Activated CD4-positive, alpha-beta memory T cell treated with anti-CD3 and anti-CD28 coated beads, Interleukin-2, amount 10 ng/mL, durations not matched to agents 7 days and 5 days (primary cell): ENCODE measurements around the gene SRGAP2B. TPM values are rescaled to one million over a fixed set of nuclear protein-coding genes. Genes with fewer than 3 reads are reported as not detected.
"Not testable (repeated sequence)": the region's sequence is repeated elsewhere in the genome, so short reads cannot be mapped to it uniquely, and the experiment has no call there.

Experiments
- CTCF ChIA-PET: fragments of 350-600 bp; sonication (Branson Sonifier 250); formaldehyde crosslinking; loops from one replicate; lab custom pipeline; 2021; ENCODE audit warnings: antibody characterized with exemption, inconsistent platforms; lab: Charles Lee
- POLR2A ChIA-PET: fragments of 350-600 bp; sonication (Branson Sonifier 250); formaldehyde crosslinking; loops from one replicate; lab custom pipeline; 2021; ENCODE audit warnings: antibody characterized with exemption; lab: Charles Lee
- DNase-seq: peaks from one replicate; pipeline ENCODE4 v3.0.0-alpha.2; 2020
- H3K27ac Mint-ChIP-seq: one replicate; pipeline ENCODE4 v1.8.0; 2021; ENCODE audit warnings: mild to moderate bottlenecking, mixed read lengths
- H3K27me3 Mint-ChIP-seq: one replicate; pipeline ENCODE4 v1.8.0; 2021; ENCODE audit warnings: mixed read lengths
- H3K36me3 Mint-ChIP-seq: one replicate; pipeline ENCODE4 v1.8.0; 2021; ENCODE audit warnings: low read depth, mixed read lengths
- H3K4me1 Mint-ChIP-seq: one replicate; pipeline ENCODE4 v1.8.0; 2021; ENCODE audit warnings: mixed read lengths
- H3K4me3 Mint-ChIP-seq: one replicate; pipeline ENCODE4 v1.8.0; 2021; ENCODE audit warnings: mild to moderate bottlenecking, mixed read lengths
- H3K9me3 Mint-ChIP-seq: one replicate; pipeline ENCODE4 v1.8.0; 2021; ENCODE audit warnings: mixed read lengths
- total RNA-seq, 2 experiments: library from RNA; stranded (reverse); gene quantifications; one replicate each; pipeline ENCODE4 v1.2.3, GENCODE V29; 2021

Gene SRGAP2B
- total RNA-seq, 2 experiments from 2014 or later: 39.3 to 43.8 TPM

- H3K36me3 Mint-ChIP-seq, CTCF ChIA-PET, H3K27ac Mint-ChIP-seq, H3K9me3 Mint-ChIP-seq, DNase-seq, H3K4me1 Mint-ChIP-seq, POLR2A ChIA-PET, H3K27me3 Mint-ChIP-seq, H3K4me3 Mint-ChIP-seq: not testable (repeated sequence)
These were observed 21.0 kb downstream of the SRGAP2B start for GRCh38 chr1:145074021-145074559.

- DNase-seq, H3K9me3 Mint-ChIP-seq, H3K27ac Mint-ChIP-seq, H3K4me3 Mint-ChIP-seq, POLR2A ChIA-PET, H3K27me3 Mint-ChIP-seq, CTCF ChIA-PET, H3K36me3 Mint-ChIP-seq, H3K4me1 Mint-ChIP-seq: not testable (repeated sequence)
These were observed 23.6 kb downstream of the SRGAP2B start for GRCh38 chr1:145071569-145071968.

DNA sequence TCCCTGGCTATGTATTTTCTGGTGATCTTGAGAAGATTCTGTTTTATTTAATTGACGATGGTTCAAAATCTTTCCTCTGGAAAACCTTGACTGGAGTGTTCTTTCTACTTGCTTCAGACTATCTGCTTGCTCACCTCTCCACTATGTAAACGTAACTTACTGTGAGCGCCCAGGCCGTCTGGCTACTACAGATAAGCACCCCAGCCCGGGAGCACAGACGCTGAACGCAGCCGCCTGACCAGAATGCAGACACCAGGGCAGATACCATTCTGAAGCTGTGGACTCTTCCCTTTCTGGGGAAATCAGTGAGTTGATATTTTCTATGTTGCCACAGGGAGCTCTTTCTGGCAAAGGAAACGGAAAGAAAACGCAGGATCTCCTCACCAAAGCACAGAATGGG lies 28.6 kb downstream of the SRGAP2B start:
- H3K36me3 Mint-ChIP-seq, POLR2A ChIA-PET, H3K9me3 Mint-ChIP-seq: not testable (repeated sequence)

GRCh38 chr1:145065194-145065826 lies 29.8 kb downstream of the SRGAP2B start:
- H3K36me3 Mint-ChIP-seq, H3K9me3 Mint-ChIP-seq, H3K27me3 Mint-ChIP-seq, H3K4me3 Mint-ChIP-seq, H3K27ac Mint-ChIP-seq, POLR2A ChIA-PET, CTCF ChIA-PET, DNase-seq, H3K4me1 Mint-ChIP-seq: not testable (repeated sequence)

More for the DNA sequence above, 28.6 kb downstream of the SRGAP2B start:
- H3K4me3 Mint-ChIP-seq, H3K27ac Mint-ChIP-seq, CTCF ChIA-PET, DNase-seq, H3K27me3 Mint-ChIP-seq, H3K4me1 Mint-ChIP-seq: not testable (repeated sequence)

DNA sequence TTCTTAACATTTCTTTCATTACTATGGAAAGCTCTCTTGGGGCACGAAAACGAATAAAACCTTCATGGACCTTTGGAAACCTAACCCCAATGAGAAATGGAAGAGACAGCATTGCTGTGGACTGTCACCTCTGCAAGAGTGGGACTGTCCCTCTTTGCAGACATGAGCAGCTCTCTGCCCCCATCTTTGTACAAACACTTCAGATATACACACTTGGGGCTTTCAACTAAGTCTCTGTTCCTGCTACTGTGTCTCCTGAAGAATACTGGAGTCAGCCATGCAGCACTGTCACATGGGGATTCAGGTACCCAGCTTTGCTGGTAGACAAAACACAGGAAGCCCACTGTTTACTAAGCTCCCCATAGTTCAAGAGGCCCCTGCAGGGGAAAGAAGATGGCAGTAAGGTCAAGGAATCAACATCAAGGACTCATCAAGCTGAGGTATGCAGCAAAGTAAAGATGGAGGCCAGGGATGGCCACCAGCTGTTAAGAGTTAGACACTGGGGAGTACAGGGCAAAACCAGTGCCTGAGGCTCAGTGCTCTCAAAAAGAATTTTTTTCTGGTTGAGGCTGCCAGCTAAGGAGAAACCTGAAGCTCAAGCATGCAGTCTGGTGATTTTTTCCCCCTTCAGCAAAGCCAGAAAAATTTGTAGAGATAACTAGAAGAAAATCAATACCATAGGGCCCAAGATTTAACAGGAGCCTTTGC lies 31.0 kb downstream of the SRGAP2B start:
- H3K4me3 Mint-ChIP-seq, H3K4me1 Mint-ChIP-seq, H3K27ac Mint-ChIP-seq, DNase-seq, H3K27me3 Mint-ChIP-seq, H3K36me3 Mint-ChIP-seq, POLR2A ChIA-PET, H3K9me3 Mint-ChIP-seq, CTCF ChIA-PET: not testable (repeated sequence)

DNA sequence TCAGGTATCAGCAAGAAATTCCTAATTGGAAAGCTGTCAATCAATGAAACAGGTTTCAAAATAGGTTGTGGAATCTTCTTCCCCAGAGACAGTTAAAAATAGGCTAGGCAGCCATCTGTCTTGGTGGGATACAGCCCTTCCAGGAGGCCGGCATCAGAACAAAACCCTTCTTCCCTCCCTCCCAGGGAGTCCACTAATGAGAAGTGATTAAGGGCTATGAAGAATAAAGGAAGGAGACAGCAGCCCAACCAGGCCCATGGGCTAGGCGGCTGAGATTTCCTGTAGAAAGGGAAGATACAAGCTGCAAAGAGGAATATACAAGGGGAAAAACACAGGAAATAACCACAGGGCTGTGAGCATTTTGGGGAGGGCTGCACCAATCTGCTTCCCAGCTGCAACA lies 31.8 kb downstream of the SRGAP2B start:
- H3K36me3 Mint-ChIP-seq, H3K27ac Mint-ChIP-seq, H3K27me3 Mint-ChIP-seq, H3K9me3 Mint-ChIP-seq, H3K4me3 Mint-ChIP-seq, CTCF ChIA-PET, DNase-seq, POLR2A ChIA-PET, H3K4me1 Mint-ChIP-seq: not testable (repeated sequence)

- DNase-seq, H3K4me1 Mint-ChIP-seq, H3K36me3 Mint-ChIP-seq, H3K9me3 Mint-ChIP-seq, H3K4me3 Mint-ChIP-seq, CTCF ChIA-PET, H3K27me3 Mint-ChIP-seq, POLR2A ChIA-PET, H3K27ac Mint-ChIP-seq: not testable (repeated sequence)
These were observed 36.9 kb downstream of the SRGAP2B start for GRCh38 chr1:145058184-145058583.

- CTCF ChIA-PET, H3K4me1 Mint-ChIP-seq, POLR2A ChIA-PET, H3K27ac Mint-ChIP-seq, H3K9me3 Mint-ChIP-seq, DNase-seq, H3K36me3 Mint-ChIP-seq, H3K27me3 Mint-ChIP-seq, H3K4me3 Mint-ChIP-seq: not testable (repeated sequence)
These were observed 39.8 kb downstream of the SRGAP2B start for GRCh38 chr1:145055217-145055760.

GRCh38 chr1:145053428-145053827 lies 41.7 kb downstream of the SRGAP2B start:
- H3K36me3 Mint-ChIP-seq, H3K9me3 Mint-ChIP-seq, DNase-seq, H3K27me3 Mint-ChIP-seq, H3K27ac Mint-ChIP-seq, POLR2A ChIA-PET, H3K4me1 Mint-ChIP-seq, H3K4me3 Mint-ChIP-seq, CTCF ChIA-PET: not testable (repeated sequence)

DNA sequence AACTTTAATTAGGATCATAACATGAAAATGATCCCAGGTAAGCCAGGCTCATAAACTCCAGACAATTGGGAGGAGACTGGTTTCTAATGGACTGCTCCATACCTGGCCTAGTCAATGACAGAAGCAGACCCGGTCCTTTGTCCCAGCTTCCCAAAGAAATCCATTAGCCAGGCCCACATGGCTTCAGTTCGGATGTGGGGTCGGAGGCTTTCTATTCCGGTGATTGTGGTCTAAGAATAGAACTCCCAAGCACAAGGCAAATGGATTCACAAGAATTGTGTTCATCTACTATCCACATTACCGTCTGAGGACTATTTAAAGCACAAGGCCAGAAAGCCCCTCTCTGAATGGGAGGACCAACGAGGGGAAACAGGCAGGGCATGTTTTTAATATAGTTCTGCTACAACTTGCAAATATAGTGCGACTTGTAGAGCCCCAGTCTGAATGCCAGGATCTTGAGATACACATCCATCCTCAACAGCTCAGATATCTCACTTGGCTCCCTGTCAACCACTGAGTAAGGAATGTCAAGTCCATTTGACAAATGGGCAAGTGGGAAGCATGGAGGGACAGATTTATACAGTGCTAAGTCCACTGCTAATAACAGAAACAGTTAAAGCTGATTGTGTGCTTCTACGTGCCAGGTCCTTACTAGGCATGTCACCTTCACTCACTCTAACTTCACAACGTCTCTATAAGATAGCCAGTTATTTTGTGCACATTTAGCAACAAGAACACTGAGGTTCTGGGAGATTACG lies 42.9 kb downstream of the SRGAP2B start:
- H3K9me3 Mint-ChIP-seq, POLR2A ChIA-PET, H3K27ac Mint-ChIP-seq, DNase-seq, H3K27me3 Mint-ChIP-seq, H3K4me1 Mint-ChIP-seq, H3K36me3 Mint-ChIP-seq, H3K4me3 Mint-ChIP-seq, CTCF ChIA-PET: not testable (repeated sequence)

GRCh38 chr1:145048181-145048856 lies 46.8 kb downstream of the SRGAP2B start:
- H3K4me1 Mint-ChIP-seq, H3K36me3 Mint-ChIP-seq, H3K4me3 Mint-ChIP-seq, H3K27ac Mint-ChIP-seq, DNase-seq, H3K27me3 Mint-ChIP-seq, CTCF ChIA-PET, H3K9me3 Mint-ChIP-seq, POLR2A ChIA-PET: not testable (repeated sequence)

- H3K4me3 Mint-ChIP-seq, H3K9me3 Mint-ChIP-seq, H3K27me3 Mint-ChIP-seq, H3K36me3 Mint-ChIP-seq, H3K4me1 Mint-ChIP-seq, DNase-seq, H3K27ac Mint-ChIP-seq, POLR2A ChIA-PET, CTCF ChIA-PET: not testable (repeated sequence)
These were observed 47.6 kb downstream of the SRGAP2B start for GRCh38 chr1:145047553-145047952.
